LHCN-M2 (cell line): ENCODE data around the gene IQCM. TPM values are rescaled to one million over a fixed set of nuclear protein-coding genes. Genes with fewer than 3 reads are reported as not detected.
A peak's percentile ranks its signal among the peaks of the same experiment; 100 is the strongest.

Experiments used
- DNase-seq: peaks from one replicate; pipeline ENCODE4 v3.0.0-alpha.2; 2012; ENCODE audit warnings: low read depth
- polyA plus RNA-seq: library from polyadenylated mRNA; unstranded; fragments of >200 nt; gene quantifications from one replicate; pipeline ENCODE4 v1.2.1, GENCODE V29; 2012; ENCODE audit warnings: missing spikeins
- total RNA-seq: library from RNA; depleted of rRNA; stranded (reverse); fragments of >200 nt; gene quantifications from 2 replicates; pipeline ENCODE4 v1.2.3, GENCODE V29; 2014; rRNA removed

IQCM gene
- 0.17 TPM in 1 of 2 replicates, not detected in the other for total RNA-seq
- not detected for polyA plus RNA-seq

- no peak for DNase-seq
These were observed at the start of gene IQCM for GRCh38 chr4:149815743-149816142. TSS of gene IQCM (minus strand) at chr4:149815843. CDS start at chr4:149742691, 73,152 bp downstream.

- DNase-seq: no peak
These were observed 41.8 kb upstream of the IQCM start for GRCh38 chr4:149857446-149857845.

GRCh38 chr4:149845743-149846142 is 30.1 kb upstream of the IQCM start:
- DNase-seq: no peak

GRCh38 chr4:149841686-149842085 is 26.0 kb upstream of the IQCM start:
- DNase-seq: no peak

GRCh38 chr4:149838036-149838435 is 22.4 kb upstream of the IQCM start:
- no peak for DNase-seq

- DNase-seq: peak; percentile 40
These were observed 20.9 kb upstream of the IQCM start for GRCh38 chr4:149836546-149836945.

- no peak for DNase-seq
These were observed 19.6 kb upstream of the IQCM start for GRCh38 chr4:149835280-149835679.

- no peak for DNase-seq
These were observed 16.1 kb upstream of the IQCM start for GRCh38 chr4:149831656-149832208.

GRCh38 chr4:149830823-149831222 is 15.2 kb upstream of the IQCM start:
- peak; percentile 27 for DNase-seq

GRCh38 chr4:149825336-149825735 is 9.7 kb upstream of the IQCM start:
- DNase-seq: no peak

- DNase-seq: peak; percentile 88
These were observed 8.2 kb upstream of the IQCM start for GRCh38 chr4:149823769-149824221.

GRCh38 chr4:149801416-149801815 is 14.2 kb downstream of the IQCM start:
- no peak for DNase-seq

GRCh38 chr4:149799546-149799945 is 16.1 kb downstream of the IQCM start:
- peak; percentile 27 for DNase-seq

GRCh38 chr4:149796381-149796780 is 19.3 kb downstream of the IQCM start:
- DNase-seq: no peak

- DNase-seq: no peak
These were observed 20.4 kb downstream of the IQCM start for GRCh38 chr4:149795256-149795655.

GRCh38 chr4:149794352-149794751 is 21.3 kb downstream of the IQCM start:
- no peak for DNase-seq

- DNase-seq: no peak
These were observed 22.2 kb downstream of the IQCM start for GRCh38 chr4:149793459-149793858.

- DNase-seq: no peak
These were observed 23.8 kb downstream of the IQCM start for GRCh38 chr4:149791851-149792250.

- DNase-seq: peak; percentile 17
These were observed 25.3 kb downstream of the IQCM start for GRCh38 chr4:149790172-149790907.

- peak; percentile 75 for DNase-seq
These were observed 27.3 kb downstream of the IQCM start for GRCh38 chr4:149788300-149788699.

- DNase-seq: no peak
These were observed 29.8 kb downstream of the IQCM start for GRCh38 chr4:149785696-149786431.

GRCh38 chr4:149784018-149784417 is 31.6 kb downstream of the IQCM start:
- peak; percentile 46 for DNase-seq
